GM21526 (cell line): ENCODE results near the gene P2RY11.

Source experiments
- ATAC-seq: cut with Tn5 transposase; IDR thresholded peaks from one replicate; pipeline ENCODE4 v1.9.1; 2021; ENCODE audit warnings: moderate library complexity; ENCODE audit not compliant: unreplicated experiment, low FRiP score

P2RY11 gene, protein sequence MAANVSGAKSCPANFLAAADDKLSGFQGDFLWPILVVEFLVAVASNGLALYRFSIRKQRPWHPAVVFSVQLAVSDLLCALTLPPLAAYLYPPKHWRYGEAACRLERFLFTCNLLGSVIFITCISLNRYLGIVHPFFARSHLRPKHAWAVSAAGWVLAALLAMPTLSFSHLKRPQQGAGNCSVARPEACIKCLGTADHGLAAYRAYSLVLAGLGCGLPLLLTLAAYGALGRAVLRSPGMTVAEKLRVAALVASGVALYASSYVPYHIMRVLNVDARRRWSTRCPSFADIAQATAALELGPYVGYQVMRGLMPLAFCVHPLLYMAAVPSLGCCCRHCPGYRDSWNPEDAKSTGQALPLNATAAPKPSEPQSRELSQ

DNA sequence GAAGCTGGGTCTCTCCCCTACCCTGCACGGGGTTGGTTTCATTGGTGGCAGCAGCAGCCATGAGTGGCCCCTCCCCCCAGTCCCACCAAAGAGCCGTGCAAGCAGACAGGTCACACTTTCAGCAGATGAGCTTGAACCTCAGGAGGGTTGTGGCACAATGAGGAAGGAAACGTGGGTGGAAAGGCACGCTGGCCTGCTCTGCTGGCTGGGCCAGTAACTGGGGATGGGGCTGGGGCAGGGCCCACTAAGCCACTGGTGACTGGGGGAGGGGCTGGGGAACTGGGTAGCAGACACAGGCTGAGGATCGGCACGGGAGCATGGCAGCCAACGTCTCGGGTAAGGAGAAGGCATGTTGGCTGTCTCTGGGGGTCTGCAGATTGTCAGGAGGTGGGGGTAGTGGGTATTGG is at the start of gene P2RY11:
P2RY11 (plus strand) TSS at position 289 of the 407 bp plus-strand sequence; CDS start at position 318, 29 bp downstream.
- ATAC-seq = no peak

DNA sequence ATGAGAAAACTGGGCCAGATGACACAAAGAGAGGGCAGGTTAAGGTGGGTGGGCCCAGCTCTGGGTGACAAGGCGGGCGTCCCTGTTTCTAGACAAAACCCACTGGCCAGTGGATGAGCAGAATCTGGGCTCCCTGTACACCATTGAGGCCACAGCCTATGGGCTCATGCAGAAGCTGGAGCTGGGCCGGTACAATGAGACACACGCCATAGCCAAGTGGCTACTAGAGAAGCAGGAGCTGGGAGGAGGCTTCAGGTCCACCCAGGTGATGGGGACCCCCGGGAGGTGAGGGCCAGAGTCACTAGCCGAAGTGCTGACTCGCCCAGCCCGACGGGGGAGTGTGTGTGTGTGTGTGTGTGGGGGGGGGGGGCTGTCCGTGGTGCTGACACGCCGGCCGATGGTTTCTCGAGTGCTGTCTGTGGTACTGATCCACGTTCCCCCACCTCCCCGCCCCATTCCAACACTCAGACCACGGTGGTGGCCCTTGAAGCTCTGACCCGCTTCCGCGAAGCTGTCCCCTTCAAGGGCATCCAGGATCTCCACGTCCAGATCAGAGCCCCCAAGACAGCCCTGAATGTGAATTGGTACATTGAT is 49.7 kb upstream of the P2RY11 start:
- no peak for ATAC-seq

DNA sequence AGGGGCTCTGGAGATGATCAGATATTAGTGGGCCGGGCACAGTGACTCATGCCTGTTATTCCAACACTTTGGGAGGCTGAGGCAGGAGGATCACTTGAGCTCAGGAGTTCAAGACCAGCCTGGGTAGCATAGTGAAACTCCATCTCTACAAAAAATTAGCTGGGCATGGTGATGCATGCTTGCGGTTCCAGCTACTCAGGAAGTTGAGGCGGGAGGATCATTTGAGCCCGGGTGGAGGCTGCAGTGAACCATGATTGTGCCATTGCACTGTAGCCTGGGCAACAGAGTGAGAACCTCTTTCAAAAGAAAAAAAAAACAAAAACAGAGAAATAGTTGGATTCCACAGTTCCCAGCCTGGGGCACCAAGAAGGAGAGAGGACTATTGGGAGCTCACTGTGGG is 43.3 kb upstream of the P2RY11 start:
- ATAC-seq = no peak

DNA sequence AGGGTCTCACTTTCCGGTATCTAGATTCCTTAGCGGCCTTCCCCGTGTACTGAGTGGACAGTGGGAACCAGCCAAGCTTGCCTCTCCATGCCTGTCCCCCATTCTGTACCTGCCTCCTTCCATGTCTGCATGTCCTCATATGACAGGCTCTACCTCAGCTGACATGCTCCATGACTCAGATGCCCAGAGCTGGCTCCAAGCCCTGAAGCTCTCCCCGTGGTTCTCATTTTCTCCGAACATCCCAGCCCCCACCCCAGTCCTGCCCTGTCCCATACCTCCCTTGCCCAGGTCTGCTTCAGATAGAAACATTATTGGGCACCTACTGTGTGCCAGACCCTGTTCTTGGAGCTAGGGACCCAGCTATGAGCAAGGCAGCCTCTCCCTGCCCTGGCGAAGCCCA is 42.4 kb upstream of the P2RY11 start:
- ATAC-seq = no peak

DNA sequence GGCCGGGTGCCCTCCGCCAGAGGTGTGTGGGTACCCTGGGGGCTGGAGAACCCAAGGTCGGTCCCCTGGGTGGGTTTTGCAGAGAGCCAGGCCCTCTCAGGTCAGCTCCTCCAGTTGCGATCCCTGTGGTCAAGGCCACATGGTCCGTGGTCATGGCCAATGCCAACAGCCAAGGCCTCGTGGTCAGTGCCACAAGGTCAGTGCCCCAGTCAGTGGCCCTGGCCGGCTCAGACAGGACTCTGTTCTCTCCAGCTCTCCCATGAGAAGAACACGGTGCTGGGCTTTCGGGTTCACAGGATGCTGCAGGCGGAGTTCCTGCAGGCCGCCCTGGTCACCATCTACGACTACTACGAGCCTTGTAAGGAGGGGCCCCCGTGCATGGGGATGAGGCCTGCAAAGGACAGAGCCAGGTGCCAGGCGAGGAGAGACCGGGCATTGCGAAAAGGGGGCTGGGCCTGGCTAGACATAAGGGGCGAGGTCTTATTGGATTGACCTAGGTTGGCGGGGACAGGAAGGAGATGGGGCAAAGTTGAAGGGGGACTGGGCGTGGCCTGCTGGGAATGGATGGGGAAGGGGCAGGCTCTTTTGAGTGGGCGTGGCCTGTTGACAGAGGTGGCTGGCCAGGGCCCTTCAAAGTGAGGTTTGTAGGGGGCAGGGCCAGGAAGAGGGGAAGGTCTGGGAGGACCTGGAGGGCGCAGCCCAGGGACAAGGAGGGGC is 40.6 kb upstream of the P2RY11 start:
- ATAC-seq = no peak

DNA sequence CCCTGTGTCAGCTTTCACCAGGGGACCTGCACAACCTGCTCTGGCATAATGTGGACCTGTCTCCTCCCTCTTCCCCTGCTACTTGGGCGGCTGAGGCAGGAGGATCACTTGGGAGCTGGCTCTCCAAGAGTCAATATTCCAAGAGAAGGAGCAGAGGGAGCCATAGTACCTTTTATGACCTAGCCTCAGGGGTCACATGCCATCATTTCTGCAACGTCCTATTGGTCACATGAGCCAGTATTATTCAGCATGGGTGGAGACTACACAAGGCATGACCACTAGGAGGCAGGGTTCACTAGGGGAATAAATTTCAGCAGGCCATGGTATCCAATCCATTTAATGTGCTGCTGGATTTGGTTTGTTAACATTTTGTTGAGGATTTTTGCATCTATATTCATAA is 37.3 kb upstream of the P2RY11 start:
- ATAC-seq = no peak

DNA sequence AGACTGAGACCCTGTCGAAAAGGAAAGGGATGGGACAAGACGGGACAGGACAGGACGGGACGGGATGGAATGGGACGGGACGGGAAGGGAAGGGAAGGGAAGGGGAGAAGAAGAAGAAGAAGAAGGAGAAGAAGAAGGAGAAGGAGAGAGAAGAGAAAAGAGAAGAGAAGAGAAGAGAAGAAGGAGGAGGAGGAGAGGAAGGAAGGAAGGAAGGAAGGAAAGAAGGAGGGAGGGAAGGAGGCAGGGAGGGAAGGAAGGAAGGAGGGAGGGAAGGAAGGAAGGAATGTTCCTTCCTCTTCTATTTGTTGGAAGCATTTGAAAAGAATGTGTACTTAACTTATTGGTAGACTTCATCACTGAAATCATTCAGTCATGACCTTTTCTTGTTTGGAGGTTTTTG is 35.0 kb upstream of the P2RY11 start:
- ATAC-seq = no peak

DNA sequence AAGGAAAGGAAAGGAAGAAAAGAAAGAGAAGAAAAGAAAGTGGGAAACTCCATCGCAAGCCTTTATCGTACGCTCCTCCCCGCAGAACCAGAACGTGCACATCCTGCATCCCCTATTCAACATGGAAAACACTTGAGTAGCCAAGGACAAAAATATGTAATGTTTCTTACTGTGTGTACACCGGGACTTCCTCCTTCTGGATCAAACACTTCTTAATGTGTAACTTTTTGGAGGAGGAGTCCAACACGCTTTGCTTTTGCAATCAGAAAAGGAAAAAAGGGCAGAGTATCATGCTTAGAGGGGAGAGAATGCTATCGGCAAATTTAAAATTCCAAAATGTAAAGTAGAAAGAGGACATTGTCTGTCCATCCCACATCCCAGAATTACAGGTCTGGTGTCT is 33.2 kb upstream of the P2RY11 start:
- no peak for ATAC-seq

DNA sequence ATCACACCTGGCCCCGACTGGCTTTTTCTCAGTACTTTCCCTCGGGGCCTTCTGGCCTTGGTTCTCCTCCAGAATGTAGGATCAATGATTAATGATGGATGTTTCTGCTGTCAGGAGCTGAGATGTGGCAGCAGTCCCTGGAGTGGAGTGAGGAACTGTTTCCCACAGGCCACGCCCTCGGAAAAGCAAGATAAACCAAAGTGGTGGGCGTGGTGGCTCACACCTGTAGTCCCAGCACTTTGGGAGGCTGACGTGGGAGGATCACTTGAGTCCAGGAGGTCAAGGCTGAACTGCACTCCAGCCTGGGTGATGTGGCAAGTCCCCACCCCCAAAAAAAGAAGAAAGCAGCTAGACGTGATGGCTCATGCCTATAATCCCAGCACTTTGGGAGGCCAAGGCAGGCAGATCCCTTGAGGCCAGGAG is 32.5 kb upstream of the P2RY11 start:
- no peak for ATAC-seq

DNA sequence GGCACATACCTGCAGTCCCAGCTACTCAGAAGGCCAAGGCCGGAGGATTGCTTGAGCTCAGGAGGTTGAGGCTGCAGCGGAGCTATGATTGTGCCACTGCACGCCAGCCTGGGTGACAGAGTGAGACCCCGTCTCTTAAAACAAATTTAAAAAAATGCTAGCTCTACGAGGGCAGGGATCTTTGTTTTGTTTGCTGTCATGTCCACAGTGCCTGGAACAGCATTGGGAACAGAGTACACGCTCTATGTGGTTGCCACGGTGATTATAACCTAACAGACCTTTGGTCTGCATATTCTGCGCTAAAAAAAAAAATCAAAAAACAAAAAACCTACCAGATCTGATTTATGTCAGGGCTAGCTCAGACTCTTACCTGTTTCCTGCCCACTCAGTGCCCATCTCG is 27.6 kb upstream of the P2RY11 start:
- no peak for ATAC-seq

DNA sequence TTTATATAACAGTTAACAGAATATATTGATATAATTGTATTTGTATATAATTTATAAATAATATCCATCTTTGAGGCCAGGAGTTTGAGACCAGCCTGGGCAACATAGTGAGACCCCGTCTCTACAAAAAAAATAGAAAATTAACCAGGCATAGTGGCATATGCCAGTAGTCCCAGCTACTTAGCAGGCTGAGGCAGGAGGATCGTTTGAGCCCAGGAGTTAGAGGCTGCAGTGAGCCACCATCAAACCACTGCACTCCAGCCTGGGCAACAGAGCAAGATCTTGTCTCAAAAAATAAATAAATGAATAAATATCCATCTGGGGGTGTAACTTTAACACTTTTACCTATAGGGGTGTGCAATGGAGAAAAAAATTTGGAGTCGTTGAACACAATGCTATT is 26.7 kb upstream of the P2RY11 start:
- ATAC-seq = no peak

DNA sequence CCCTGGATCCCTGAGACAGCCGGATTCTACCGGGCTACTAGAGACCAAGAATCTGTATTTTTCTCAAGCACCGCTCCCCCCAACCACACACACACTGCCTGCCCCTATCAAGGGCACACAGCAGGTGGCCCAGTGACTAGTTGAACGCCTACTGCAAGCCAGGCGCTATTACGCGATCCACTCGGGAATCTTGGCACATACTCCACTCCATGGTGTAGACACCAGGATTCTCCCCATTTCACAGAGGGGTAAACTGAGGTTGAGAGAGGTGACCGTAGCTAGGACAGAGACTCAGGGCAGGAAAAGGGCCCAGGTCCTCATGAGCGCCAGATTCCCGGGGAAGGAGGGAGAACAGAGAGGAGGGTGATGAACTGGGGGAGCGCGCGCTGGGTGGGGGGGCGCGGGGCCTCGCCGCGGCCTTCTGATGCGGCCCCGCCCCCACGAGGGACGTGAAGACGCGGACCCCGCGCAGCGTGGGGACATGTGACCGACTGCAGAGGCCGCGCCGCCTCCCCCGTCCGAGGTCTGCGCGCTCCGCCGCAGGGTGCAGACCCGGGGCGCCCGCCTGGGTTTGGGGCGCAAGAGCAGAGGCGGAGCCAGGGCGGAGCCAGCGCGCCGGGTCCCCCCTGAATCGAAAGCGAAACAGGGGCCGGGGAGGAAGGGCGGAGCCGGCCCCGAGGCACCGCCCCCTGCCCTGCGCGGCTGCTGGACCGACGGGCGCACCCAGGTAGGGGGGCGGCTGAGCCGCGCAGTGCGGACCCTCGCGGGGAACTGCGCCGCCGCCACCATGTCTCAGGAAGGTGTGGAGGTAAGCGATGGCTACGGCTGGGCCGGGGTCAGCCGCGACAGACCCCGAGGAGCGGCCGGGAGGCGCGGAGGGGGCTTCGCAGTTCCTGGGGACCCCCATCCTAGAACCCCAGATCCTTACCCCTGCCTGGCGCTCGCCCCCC is 25.6 kb upstream of the P2RY11 start, which contains the start of gene SHFL:
SHFL (plus strand) TSS at position 677 of the 950 bp plus-strand sequence; CDS start at position 788, 111 bp downstream.
- ATAC-seq = peak; percentile 61

DNA sequence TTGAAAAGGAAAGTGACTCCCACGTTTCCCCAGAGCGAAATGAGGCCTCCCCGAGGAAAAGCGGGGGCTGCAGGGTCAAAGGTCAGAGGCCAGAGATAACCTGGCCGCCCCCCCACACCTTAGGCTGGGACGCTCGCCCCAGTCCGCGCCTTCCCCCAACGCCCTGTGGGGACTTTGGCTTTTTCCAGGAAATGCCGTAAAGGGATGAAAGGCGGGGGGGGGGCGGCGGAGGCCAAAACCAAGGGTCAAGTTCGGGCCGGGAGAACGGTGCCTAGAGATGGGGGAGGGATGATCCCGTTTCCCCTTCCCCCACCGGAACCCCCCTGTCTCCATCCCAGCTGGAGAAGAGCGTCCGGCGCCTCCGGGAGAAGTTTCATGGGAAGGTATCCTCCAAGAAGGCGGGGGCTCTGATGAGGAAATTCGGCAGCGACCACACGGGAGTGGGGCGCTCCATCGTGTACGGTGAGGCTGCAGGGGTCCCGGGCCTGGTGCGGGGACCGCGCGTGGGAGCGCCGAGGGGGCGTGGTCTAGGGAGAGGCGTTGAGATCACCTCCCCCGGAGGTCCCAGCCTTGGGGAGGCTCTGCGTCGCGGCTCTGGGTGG is 24.8 kb upstream of the P2RY11 start:
- no peak for ATAC-seq

DNA sequence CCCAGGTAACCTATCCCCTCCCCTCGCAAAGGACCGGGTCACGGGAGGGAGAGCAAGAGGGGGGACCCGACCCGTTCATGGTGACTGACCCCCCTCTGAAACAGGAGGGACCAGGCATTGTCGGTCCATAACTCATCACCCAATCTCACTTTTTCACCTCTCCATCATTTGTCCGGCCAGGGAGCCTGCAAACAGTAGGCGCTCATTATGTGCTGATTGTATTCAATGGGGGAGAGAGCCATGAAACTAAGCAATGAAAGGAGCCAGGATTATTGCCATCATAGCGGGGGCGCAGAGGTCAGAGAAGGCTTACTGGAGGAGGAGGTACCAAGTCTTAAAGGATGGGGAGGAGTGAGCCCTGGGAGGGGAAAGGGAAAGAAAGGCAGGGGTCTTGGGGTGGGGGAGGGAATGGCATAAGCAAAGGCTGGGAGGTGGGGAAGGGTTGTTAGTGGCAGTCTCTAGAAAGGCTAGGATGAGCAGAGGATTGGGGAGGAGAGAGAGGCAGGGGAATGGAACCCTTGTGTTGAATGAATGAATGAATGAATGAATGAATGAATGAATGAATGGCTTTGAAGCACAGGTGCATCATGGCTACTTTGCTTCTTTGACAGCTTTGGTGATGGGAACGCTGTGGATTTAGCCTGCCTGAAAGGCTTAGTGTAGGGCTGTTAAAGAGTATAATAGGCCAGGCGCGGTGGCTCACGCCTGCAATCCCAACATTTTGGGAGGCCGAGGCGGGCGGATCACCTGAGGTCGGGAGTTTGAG is 24.0 kb upstream of the P2RY11 start:
- no peak for ATAC-seq

DNA sequence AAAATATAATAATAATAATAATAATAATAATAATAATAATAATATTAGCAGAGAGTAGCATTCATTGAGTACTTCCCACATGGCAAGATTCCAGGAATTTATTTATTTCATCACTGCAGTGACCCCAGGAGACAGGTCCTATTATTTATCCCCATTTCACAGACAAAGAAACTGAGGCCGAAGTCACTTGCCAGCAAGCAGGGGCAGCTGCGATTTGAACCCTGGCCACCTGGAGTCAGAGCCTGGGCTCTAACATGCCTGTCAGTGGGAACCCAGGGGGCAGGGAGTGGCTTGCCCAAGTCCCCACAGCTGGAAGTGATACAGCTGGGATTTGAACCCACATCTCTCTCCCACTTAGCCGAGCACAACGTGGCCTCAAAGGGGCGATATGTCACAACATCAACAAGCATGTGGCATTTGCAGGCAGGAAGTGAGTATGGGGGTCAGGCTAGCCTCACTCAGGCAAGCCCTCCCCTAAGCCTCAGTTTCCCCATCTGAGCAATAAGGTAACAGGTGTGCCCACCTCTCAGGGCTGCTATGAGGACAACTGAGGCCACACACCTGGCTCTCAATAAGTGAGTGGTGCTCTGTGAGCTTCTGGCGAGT is 22.4 kb upstream of the P2RY11 start:
- ATAC-seq = no peak

DNA sequence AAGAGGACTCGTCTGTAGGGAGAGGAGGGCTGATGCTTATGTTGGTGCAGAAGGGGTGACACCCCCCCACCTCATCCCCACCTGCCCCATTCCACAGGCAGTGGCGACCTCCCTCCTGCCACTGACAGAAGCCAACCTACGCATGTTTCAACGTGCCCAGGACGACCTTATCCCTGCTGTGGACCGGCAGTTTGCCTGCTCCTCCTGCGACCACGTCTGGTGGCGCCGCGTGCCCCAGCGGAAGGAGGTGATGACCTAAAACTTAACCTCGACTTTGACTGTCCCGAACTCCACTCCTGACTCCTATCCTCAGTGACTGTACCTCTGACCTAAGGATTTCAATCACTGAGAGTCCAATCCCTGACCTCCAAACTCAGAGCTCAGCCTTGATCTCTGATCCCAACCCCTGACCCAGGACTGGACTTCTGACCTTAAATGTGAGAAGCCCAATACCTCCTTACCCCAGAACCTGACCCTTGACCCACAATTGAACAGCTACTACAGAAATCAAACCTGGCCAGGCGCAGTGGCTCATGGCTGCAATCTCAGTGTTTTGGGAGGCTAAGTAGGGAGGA is 21.6 kb upstream of the P2RY11 start:
- no peak for ATAC-seq

DNA sequence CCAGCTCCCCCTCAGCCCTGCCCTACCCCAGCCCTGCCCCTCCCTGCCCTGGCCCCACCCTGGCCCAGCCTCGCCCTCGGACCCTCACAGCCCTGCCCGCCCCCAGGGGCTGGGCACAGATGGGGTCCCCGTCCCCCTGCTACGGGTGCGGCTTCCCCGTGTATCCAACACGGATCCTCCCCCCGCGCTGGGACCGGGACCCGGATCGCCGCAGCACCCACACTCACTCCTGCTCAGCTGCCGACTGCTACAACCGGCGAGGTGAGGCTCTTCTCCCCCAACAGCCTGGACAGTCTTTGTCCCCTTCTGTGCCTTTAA is 20.2 kb upstream of the P2RY11 start:
- no peak for ATAC-seq

DNA sequence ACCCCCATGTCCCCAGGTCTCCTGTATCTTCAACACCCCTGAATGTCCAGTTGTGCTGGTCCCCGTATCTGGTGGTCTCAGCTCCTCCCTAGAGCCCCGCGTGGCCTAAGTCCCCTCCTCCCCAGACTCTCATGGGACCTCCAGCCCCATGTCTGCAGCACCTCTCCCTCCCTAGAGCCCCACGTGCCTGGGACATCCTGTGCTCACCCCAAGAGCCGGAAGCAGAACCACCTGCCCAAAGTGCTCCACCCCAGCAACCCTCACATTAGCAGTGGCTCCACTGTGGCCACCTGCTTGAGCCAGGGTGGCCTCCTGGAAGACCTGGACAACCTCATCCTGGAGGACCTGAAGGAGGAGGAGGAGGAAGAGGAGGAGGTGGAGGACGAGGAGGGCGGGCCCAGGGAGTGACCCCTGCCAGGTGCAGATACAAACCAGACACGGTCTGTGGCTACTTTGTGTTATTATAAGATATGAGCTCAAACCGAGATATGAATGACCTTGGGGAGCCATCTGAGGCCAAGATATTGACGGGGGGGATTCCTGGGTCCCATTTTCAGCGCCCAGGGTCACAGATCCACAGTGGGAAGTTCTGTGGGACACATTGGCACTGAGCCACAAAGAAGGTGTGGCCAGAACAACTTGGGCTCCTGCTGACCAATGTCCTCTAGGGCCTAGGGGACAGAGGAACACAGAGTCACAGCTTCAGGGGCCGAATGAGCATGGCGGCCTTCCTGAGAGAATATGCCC is 19.4 kb upstream of the P2RY11 start:
- ATAC-seq = no peak
